ENCODE measurements around the gene RGS7. TPM values are rescaled to one million over a fixed set of nuclear protein-coding genes. Genes with fewer than 3 reads are reported as not detected.

The RGS7 gene
- total RNA-seq (2014; rRNA removed; shearing (Covaris generic)): 4.5 and 7.4 TPM in 2 replicates

GRCh38 chr1:241356519-241357365 lies at the start of gene RGS7:
Gene RGS7 (minus strand): TSS chr1:241357205.
- DNase-seq (ENCODE audit: low read depth): peak; percentile 66

- peak; percentile 70 for DNase-seq (ENCODE audit: low read depth)
These were observed 49.4 kb upstream of the RGS7 start for GRCh38 chr1:241406421-241406820.

- no peak for DNase-seq (ENCODE audit: low read depth)
These were observed 44.2 kb upstream of the RGS7 start for GRCh38 chr1:241401156-241401555.

GRCh38 chr1:241396747-241397681 lies 40.0 kb upstream of the RGS7 start:
- DNase-seq (ENCODE audit: low read depth): peak; percentile 88

- peak; percentile 58 for DNase-seq (ENCODE audit: low read depth)
These were observed 35.1 kb upstream of the RGS7 start for GRCh38 chr1:241391926-241392710.

GRCh38 chr1:241390526-241390925 lies 33.5 kb upstream of the RGS7 start:
- DNase-seq (ENCODE audit: low read depth): no peak

GRCh38 chr1:241389400-241389799 lies 32.4 kb upstream of the RGS7 start:
- DNase-seq (ENCODE audit: low read depth): no peak

GRCh38 chr1:241387216-241387615 lies 30.2 kb upstream of the RGS7 start:
- peak; percentile 39 for DNase-seq (ENCODE audit: low read depth)

- no peak for DNase-seq (ENCODE audit: low read depth)
These were observed 19.7 kb upstream of the RGS7 start for GRCh38 chr1:241376701-241377100.

GRCh38 chr1:241375886-241376285 lies 18.9 kb upstream of the RGS7 start:
- DNase-seq (ENCODE audit: low read depth): peak; percentile 39

GRCh38 chr1:241366196-241366595 lies 9.2 kb upstream of the RGS7 start:
- no peak for DNase-seq (ENCODE audit: low read depth)

GRCh38 chr1:241362350-241362749 lies 5.3 kb upstream of the RGS7 start:
- no peak for DNase-seq (ENCODE audit: low read depth)

- DNase-seq (ENCODE audit: low read depth): no peak
These were observed 648 bp upstream of the RGS7 start for GRCh38 chr1:241357366-241358340.

- no peak for DNase-seq (ENCODE audit: low read depth)
These were observed 852 bp downstream of the RGS7 start for GRCh38 chr1:241356187-241356518.

GRCh38 chr1:241355311-241356010 lies 1.5 kb downstream of the RGS7 start:
- no peak for DNase-seq (ENCODE audit: low read depth)

- no peak for DNase-seq (ENCODE audit: low read depth)
These were observed 4.6 kb downstream of the RGS7 start for GRCh38 chr1:241352401-241352800.

GRCh38 chr1:241351841-241352240 lies 5.2 kb downstream of the RGS7 start:
- no peak for DNase-seq (ENCODE audit: low read depth)

- no peak for DNase-seq (ENCODE audit: low read depth)
These were observed 13.0 kb downstream of the RGS7 start for GRCh38 chr1:241343956-241344355.

GRCh38 chr1:241336335-241336734 lies 20.7 kb downstream of the RGS7 start:
- peak; percentile 56 for DNase-seq (ENCODE audit: low read depth)

GRCh38 chr1:241332987-241333386 lies 24.0 kb downstream of the RGS7 start:
- no peak for DNase-seq (ENCODE audit: low read depth)
